Endometrium (tissue), 2 donors: ENCODE data around the gene COPS9.

ENCODE experiments used
- FAIRE-seq: peaks from 2 replicates; lab custom pipeline; 2012; peaks lifted over from hg19 to GRCh38; lab: Jason Lieb, UNC
- donor health status: control.
- donor health status: control.

COPS9 gene

DNA sequence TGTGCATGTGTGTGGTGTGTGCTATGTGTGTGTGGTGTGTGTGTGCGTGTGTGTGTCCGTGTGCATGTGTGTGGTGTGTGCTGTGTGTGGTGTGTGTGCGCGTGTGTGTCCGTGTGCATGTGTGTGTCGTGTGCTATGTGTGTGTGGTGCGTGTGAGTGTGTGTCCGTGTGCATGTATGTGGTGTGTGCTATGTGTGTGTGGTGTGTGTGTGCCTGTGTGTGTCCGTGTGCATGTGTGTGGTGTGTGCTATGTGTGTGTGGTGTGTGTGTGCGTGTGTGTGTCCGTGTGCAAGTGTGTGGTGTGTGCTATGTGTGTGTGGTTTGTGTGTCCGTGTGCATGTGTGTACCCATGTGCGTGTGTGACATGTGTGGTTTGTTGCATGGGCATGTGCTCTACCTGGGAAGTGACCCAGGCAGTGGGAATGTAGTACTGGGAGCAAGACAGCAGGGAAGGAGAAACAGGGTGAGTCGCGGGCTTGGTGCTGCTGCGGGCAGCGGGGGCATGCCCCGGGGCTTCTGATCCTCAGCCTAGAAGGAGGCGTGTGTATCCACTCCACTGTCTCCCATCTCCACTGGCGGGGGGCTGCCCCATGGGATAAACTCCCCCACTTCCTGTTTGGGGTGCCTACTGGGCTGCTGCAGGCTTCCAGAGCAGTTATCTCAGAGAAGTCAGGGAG, 11.9 kb upstream of the COPS9 start:
- FAIRE-seq = no peak

GRCh38 chr2:240147382-240147781, 11.3 kb upstream of the COPS9 start:
- FAIRE-seq = no peak

- FAIRE-seq = no peak
Measured at GRCh38 chr2:240146627-240147278, 10.6 kb upstream of the COPS9 start.

GRCh38 chr2:240146141-240146561, 10.0 kb upstream of the COPS9 start:
- no peak for FAIRE-seq

DNA sequence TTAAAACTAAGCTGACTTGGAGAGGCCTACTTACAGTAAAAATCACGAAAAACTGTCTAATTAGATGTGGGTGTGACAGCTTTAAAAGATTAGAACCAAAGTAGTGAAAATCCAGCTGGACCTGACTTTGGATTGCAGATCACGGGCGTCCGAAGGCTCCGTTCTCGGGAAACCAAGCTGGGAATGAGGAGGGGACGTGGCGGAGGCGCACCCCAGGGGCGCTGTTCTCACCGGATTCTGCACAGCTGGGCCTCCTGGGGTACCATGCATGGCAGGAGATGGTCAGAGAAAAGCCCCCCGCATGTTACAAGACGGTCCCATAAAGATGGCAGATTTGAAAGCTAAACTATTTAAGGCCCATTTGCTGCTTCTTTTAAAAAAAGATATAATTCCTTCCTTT, 9.4 kb upstream of the COPS9 start:
- FAIRE-seq = no peak

- no peak for FAIRE-seq
Measured at GRCh38 chr2:240144649-240145261, 8.7 kb upstream of the COPS9 start.

GRCh38 chr2:240143801-240144648, 7.9 kb upstream of the COPS9 start:
- no peak for FAIRE-seq

GRCh38 chr2:240143276-240143675, 7.2 kb upstream of the COPS9 start:
- FAIRE-seq = no peak

- no peak for FAIRE-seq
Measured at GRCh38 chr2:240142859-240143258, 6.8 kb upstream of the COPS9 start.

- no peak for FAIRE-seq
Measured at GRCh38 chr2:240142256-240142775, 6.2 kb upstream of the COPS9 start.

DNA sequence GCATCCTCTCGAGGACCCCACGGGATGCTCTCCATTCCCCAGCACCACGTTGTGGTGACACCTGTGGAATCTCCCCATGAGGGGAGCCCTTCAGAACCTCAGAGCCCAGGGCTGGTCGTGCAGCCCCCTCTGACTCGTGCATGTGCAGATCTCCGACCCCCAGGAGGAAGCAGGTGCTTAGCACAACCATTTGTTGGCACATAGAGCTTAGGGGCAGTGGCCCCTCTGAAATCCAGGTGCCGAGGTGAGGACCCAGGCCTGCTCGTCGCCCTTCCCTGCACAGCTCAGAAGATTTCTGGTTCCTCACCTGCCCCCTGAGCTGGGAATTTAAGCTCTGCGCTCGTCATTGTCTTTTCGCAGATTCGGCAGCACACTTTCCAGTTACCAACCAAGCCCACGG, 5.6 kb upstream of the COPS9 start:
- no peak for FAIRE-seq

DNA sequence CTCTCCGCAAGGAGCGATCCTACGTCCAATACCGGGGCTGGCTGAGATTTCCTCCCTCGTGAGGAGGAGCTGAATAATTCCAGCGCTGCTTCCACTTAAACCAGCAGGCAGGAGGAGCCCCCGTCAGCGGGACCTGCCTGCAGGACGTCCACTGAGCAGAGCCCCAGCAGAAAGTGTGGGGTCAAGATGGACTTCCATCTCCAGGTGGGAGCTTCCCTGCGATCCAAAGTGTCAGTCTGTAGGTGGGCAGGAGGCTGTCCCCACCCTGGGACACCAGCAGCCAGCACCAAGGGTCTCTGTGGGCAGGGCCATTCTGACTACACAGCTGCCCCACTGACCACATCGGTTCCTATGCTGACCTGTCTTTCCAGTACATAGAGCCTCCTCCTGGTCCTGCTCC, 4.8 kb upstream of the COPS9 start:
- no peak for FAIRE-seq

DNA sequence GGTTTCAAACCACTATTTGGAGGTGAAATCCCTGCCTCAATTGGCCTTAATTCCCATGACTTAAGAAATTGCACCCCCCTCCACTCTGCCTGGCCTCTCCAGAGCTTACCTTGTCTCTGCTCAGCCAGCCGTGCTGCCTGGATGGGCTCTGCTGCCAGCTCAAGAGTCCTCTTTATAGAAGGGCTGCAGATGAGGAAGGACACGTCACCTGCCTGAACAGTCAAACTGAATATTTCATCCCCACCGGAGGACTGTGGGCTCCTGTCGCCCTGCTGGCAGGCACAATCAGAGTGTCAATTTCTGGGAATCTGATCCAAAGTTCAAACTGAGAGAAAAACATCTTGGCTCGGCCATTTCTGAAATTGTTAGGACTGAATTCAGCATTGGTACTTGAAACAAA, 4.4 kb upstream of the COPS9 start, which contains the start of gene OTOS:
OTOS (minus strand) TSS at position 148 of the 400 bp plus-strand sequence. CDS start 332 bp downstream, outside the sequence.
- FAIRE-seq = no peak

DNA sequence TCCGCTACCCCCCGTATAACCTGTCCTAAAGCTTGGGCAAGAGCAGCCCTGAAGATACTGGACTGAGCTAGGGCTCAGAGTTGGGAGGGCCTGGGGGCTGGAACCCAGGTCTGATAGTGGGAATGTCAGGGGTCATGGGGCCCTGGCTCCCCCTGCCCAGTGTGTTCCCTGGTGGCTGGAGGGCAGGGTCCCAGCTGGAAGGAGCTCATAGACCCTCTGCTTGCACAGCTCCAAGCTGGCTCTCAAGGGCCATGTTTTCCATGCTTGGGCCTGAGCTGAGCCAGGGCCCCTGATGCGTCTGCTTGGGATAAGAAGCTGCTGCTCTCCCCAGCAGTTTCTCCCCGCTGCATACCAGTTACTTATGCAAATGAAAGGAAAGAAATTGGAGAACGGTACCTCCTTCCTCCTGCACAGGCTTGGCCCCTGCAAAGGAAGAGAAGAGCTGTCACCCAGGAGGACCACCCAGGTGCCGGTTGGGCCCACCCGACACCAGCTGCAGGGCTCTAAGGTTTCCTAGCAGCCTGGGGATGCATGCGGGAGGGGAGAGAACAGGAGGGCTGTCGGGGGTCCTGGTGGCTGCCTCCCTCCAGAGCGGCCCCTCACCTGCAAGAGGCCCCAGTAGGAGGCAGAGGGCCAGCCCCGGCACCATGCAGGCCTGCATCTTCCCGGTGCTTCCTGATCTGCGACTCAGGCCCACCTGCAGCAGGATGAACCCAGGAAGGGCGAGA, 3.7 kb upstream of the COPS9 start:
- FAIRE-seq = no peak

GRCh38 chr2:240139011-240139441, 2.9 kb upstream of the COPS9 start:
- FAIRE-seq = no peak

DNA sequence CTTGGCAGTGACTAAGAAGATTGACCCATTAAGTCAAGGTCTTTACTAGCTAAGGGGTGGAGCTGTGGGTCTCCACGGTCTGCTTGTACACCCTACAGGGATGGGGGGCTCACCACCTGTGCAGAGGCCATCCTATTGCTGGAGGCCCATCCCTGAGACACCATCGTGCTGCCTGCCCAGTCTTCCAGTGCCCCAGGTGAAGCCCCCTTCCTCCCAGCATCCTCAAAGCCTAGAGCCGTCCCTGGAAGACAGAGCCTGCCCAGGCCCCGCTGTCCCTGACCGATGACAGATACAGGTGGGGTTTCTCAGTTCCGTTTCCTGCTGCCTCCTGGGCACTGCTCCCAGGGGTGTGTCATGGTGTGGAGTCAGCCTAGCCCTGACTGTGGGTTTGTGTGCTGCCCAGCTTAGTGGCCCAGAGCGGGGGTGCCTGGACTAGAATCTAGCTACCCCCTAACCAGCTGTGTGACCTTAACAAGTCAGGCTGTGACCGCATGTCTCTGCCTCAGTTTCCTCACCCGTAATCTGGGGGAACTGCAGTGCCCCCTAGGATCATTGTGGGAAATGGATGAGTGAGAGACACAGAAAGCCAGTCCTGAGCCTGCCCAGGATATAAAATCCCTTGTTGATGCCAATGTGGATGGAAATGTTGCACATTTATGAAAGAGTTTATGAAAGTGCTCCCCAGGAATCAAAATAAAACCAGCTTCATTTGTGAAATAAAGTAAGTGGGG, 2.3 kb upstream of the COPS9 start:
- no peak for FAIRE-seq

GRCh38 chr2:240137596-240138253, 1.6 kb upstream of the COPS9 start:
- no peak for FAIRE-seq

DNA sequence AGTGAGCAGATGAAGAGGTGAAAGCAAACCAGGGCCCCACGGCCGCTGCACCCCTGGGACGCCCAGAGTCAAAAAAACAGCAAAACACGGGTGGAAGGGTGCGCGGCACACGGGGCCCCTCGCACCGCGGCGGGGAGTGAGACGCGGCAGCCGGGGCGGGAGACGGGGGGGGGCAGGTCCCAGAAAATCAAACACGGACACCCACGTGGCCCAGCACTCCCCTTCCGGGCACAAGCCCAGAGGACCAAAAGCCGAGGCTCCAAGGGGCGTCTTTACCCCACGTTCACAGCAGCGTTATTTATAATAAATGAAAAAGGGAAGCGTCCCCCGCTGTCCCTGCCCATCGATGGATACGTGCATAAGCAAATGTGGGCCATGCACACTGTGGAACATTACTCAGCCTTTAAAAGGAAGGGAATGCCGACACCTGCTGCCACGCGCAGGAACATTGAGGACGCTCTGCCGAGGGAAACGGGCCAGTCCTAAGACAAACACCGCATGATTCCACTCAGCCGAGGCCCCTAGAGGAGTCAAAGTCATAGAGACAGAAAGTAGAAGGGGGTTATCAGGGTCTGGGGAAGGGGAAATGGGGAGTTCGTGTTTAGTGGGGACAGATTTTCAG, 677 bp upstream of the COPS9 start:
- no peak for FAIRE-seq

- no peak for FAIRE-seq
Measured at GRCh38 chr2:240135706-240136012, 446 bp downstream of the COPS9 start.

DNA sequence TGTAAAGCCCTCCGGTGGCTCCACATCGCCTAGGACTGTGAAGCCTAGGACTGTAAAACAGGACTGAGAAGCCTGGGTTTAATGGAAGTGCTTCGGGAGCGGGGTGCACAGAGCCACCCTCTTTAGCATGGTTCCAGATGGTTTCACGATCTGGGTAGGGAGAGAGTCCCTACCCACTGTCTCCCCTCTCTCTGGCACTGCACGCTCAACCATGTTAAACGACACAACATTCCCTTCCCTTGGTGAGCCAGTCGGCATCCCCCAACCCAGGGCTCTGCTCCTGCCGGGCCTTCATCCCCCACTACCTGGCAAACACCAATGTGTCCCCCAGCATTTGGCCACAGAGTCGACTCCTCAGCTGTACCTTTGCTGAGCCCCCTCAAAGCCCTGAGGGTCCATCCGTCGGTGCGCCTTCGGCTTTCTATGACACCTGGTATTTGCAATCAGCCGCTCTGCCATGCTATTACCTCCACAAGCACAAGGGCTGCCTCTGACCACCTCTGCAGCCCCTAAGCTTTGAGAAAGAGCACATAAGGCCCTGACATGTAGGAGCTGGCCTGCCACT, 1.1 kb downstream of the COPS9 start:
- no peak for FAIRE-seq
